C4-2B (cell line): ENCODE measurements around the gene PCIF1.
A peak's percentile ranks its signal among the peaks of the same experiment; 100 is the strongest.

Experiments used
- H3K27ac ChIP-seq: fragments of 450-650 bp; 2 replicates; pipeline ENCODE4 v1.5.1; 2017
- ZFX ChIP-seq: fragments of 450-650 bp; IDR thresholded peaks from 2 replicates; pipeline ENCODE4 v1.6.1; 2017
- TF ChIP-seq, protein P1 (sequence below): fragments of 450-650 bp; conservative IDR thresholded peaks from 2 replicates; pipeline ENCODE4 v1.5.1; 2017; ENCODE audit warnings: mild to moderate bottlenecking

Gene PCIF1

GRCh38 chr20:45935416-45936046, 1.0 kb downstream of the PCIF1 start:
- TF ChIP-seq, protein P1, sequence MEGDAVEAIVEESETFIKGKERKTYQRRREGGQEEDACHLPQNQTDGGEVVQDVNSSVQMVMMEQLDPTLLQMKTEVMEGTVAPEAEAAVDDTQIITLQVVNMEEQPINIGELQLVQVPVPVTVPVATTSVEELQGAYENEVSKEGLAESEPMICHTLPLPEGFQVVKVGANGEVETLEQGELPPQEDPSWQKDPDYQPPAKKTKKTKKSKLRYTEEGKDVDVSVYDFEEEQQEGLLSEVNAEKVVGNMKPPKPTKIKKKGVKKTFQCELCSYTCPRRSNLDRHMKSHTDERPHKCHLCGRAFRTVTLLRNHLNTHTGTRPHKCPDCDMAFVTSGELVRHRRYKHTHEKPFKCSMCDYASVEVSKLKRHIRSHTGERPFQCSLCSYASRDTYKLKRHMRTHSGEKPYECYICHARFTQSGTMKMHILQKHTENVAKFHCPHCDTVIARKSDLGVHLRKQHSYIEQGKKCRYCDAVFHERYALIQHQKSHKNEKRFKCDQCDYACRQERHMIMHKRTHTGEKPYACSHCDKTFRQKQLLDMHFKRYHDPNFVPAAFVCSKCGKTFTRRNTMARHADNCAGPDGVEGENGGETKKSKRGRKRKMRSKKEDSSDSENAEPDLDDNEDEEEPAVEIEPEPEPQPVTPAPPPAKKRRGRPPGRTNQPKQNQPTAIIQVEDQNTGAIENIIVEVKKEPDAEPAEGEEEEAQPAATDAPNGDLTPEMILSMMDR: no peak
- no peak for TF ChIP-seq ZFX
- peak overlapping the region; percentile 99 for H3K27ac ChIP-seq

GRCh38 chr20:45937765-45938164, 3.3 kb downstream of the PCIF1 start:
- H3K27ac ChIP-seq: no peak overlapping the region
- no peak for TF ChIP-seq ZFX
- TF ChIP-seq, protein P1: no peak

DNA sequence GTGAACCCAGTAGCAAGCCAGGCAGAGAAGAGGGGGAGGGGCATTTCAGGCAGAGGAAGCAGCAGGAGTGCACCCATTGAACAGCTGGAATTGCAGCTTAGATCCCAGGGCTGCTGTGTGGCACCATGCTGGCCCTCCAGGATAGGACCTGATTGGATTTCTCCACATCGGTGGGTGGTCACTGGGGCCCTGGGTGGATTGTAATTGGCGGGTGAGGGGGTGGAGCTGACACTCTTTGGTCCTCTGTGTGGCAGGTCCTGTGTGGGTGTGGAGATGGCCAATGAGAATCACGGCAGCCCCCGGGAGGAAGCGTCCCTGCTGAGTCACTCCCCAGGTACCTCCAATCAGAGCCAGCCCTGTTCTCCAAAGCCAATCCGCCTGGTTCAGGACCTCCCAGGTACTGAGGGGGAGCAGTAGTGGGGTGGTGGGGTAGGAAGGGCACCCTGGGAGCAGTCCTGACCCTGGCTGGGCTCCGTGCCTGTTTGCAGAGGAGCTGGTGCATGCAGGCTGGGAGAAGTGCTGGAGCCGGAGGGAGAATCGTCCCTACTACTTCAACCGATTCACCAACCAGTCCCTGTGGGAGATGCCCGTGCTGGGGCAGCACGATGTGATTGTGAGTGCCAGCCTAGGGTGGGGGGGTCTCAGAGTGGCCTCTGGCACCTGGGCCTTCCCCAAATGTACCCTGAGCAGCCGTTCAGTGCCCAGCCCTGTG, 4.4 kb downstream of the PCIF1 start:
- no peak overlapping the region for H3K27ac ChIP-seq
- TF ChIP-seq, protein P1: no peak
- TF ChIP-seq ZFX: no peak

- H3K27ac ChIP-seq: no peak overlapping the region
- no peak for TF ChIP-seq ZFX
- TF ChIP-seq, protein P1: no peak
These were observed 5.6 kb downstream of the PCIF1 start for GRCh38 chr20:45940053-45940452.

DNA sequence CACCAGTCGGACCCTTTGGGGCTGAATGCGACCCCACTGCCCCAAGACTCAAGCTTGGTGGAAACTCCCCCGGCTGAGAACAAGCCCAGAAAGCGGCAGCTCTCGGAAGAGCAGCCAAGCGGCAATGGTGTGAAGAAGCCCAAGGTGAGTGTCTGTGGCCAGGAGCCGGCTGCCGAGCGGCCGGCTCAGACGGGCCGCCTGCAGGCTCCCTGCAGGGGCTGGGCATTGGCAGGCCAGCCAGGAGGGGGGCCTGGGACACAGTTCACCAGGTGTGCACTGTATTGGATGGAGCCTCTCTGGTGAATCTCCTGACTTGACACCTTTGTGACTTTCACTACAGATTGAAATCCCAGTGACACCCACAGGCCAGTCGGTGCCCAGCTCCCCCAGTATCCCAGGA, 6.0 kb downstream of the PCIF1 start:
- TF ChIP-seq, protein P1: no peak
- no peak for TF ChIP-seq ZFX
- H3K27ac ChIP-seq: no peak overlapping the region

GRCh38 chr20:45943613-45944012, 9.1 kb downstream of the PCIF1 start:
- no peak for TF ChIP-seq ZFX
- TF ChIP-seq, protein P1: no peak
- H3K27ac ChIP-seq: no peak overlapping the region

GRCh38 chr20:45944151-45944964, 9.9 kb downstream of the PCIF1 start:
- no peak for TF ChIP-seq ZFX
- TF ChIP-seq, protein P1: no peak
- H3K27ac ChIP-seq: no peak overlapping the region
